Endothelial cell of umbilical vein (primary cell): ENCODE measurements around the gene HLA-DPB1. TPM values are rescaled to one million over a fixed set of nuclear protein-coding genes. Genes with fewer than 3 reads are reported as not detected.

Experiments used
- BruUV-seq: library from RNA; stranded (reverse); fragments of 400-500 nt; replicated peaks from 2 replicates; lab custom pipeline; 2021; lab: Mats Ljungman, UMichigan
- CTCF ChIA-PET: fragments of 300-600, 350-600 bp; sonication (Branson Sonifier 250); formaldehyde crosslinking; loops from one replicate; lab custom pipeline; 2021; ENCODE audit warnings: antibody characterized with exemption, inconsistent platforms; lab: Charles Lee
- POLR2A ChIA-PET: fragments of 300-600, 350-600 bp; sonication (Branson Sonifier 250); formaldehyde crosslinking; loops from one replicate; lab custom pipeline; 2021; ENCODE audit warnings: antibody characterized with exemption, inconsistent platforms; lab: Charles Lee
- DNase-seq: peaks from one replicate; pipeline ENCODE4 v3.0.0-alpha.2; 2011; ENCODE audit warnings: low read depth, low spot score
- FAIRE-seq: peaks from 2 replicates; lab custom pipeline; 2011; peaks lifted over from hg19 to GRCh38; lab: Jason Lieb, UNC
- H2AFZ ChIP-seq: 2 replicates; pipeline ENCODE4 v1.6.0; 2012; ENCODE audit warnings: low read depth, low read length, control low read depth, inconsistent platforms
- H3K27ac ChIP-seq: 2 replicates; pipeline ENCODE4 v1.5.1; 2011; ENCODE audit warnings: low read depth, mild to moderate bottlenecking, control low read depth, low read length, moderate library complexity; ENCODE audit not compliant: insufficient read depth
- H3K27me3 ChIP-seq, 2 experiments: 2 replicates each; pipeline versions ENCODE4 v1.6.0 to v1.6.1; 2011; ENCODE audit warnings: low read length in 2 of 2, mixed read lengths in 1 of 2; ENCODE audit not compliant: control insufficient read depth in 2 of 2, insufficient read depth in 2 of 2
- H3K36me3 ChIP-seq, 2 experiments: 2 replicates in 1 of 2; 3 replicates in 1 of 2; pipeline ENCODE4 v1.5.1; 2011; ENCODE audit warnings: low read length in 2 of 2, mild to moderate bottlenecking in 1 of 2, moderate library complexity in 1 of 2; ENCODE audit not compliant: control insufficient read depth in 2 of 2, insufficient read depth in 2 of 2; ENCODE audit errors: extremely low read depth in 1 of 2
- H3K4me1 ChIP-seq: 3 replicates; pipeline ENCODE4 v1.5.1; 2011; ENCODE audit warnings: mild to moderate bottlenecking, low read length; ENCODE audit not compliant: control insufficient read depth, insufficient read depth; ENCODE audit errors: extremely low read depth
- H3K4me2 ChIP-seq: 2 replicates; pipeline ENCODE4 v1.6.1; 2011; ENCODE audit warnings: low read length, control low read depth, mixed read lengths; ENCODE audit not compliant: insufficient read depth
- H3K4me3 ChIP-seq, 3 experiments: fragments of 200-600 bp in 1 of 3; sonication (generic), shearing (Covaris generic) in 1 of 3; replicated peaks in 1 of 3; 2 replicates each; pipeline ENCODE4 v1.5.1; 2011 to 2016; ENCODE audit warnings: control low read depth in 3 of 3, low read length in 3 of 3, mild to moderate bottlenecking in 2 of 3, inconsistent platforms in 1 of 3, low read depth in 1 of 3, moderate library complexity in 1 of 3; ENCODE audit not compliant: insufficient read depth in 1 of 3
- H3K79me2 ChIP-seq: 2 replicates; pipeline ENCODE4 v1.6.0; 2012; ENCODE audit warnings: low read length, inconsistent platforms; ENCODE audit not compliant: control insufficient read depth, insufficient read depth
- H3K9ac ChIP-seq: replicated peaks from 2 replicates; pipeline ENCODE3; 2011; ENCODE audit warnings: low read length, control low read depth; ENCODE audit not compliant: insufficient read depth; ENCODE audit errors: extremely low read depth
- H3K9me1 ChIP-seq: replicated peaks from 3 replicates; pipeline ENCODE4 v1.6.0; 2011; ENCODE audit warnings: mild to moderate bottlenecking, low read length; ENCODE audit not compliant: control insufficient read depth, insufficient read depth; ENCODE audit errors: extremely low read depth
- H3K9me3 ChIP-seq: replicated peaks from 2 replicates; pipeline ENCODE4 v1.5.1; 2012; ENCODE audit warnings: low read length, inconsistent platforms; ENCODE audit not compliant: control insufficient read depth, insufficient read depth
- H4K20me1 ChIP-seq: replicated peaks from 2 replicates; pipeline ENCODE3; 2011; ENCODE audit warnings: mild to moderate bottlenecking, low read length; ENCODE audit not compliant: control insufficient read depth, insufficient read depth; ENCODE audit errors: extremely low read depth
- EZH2 ChIP-seq: IDR thresholded peaks from 2 replicates; pipeline ENCODE4 v1.6.1; 2012; ENCODE audit warnings: borderline replicate concordance, low read depth, mild to moderate bottlenecking, moderate library complexity, low read length, inconsistent platforms; ENCODE audit not compliant: severe bottlenecking
- FOS ChIP-seq: IDR thresholded peaks from 2 replicates; pipeline ENCODE4 v1.6.1; 2011; ENCODE audit warnings: mild to moderate bottlenecking, low read length, moderate library complexity, borderline replicate concordance; ENCODE audit not compliant: insufficient read depth
- GATA2 ChIP-seq: IDR thresholded peaks from 2 replicates; pipeline ENCODE4 v1.7.0; 2011; ENCODE audit warnings: low read depth, mild to moderate bottlenecking, moderate library complexity, mixed read lengths, low read length; ENCODE audit not compliant: insufficient read length, insufficient read depth
- JUN ChIP-seq: IDR thresholded peaks from 2 replicates; pipeline ENCODE4 v1.6.1; 2011; ENCODE audit warnings: borderline replicate concordance, low read depth; ENCODE audit not compliant: insufficient read length, insufficient read depth
- MYC ChIP-seq: IDR thresholded peaks from one replicate; pipeline ENCODE4 v1.6.1; 2011; ENCODE audit warnings: mild to moderate bottlenecking, low read depth, low read length
- POLR2A ChIP-seq: IDR thresholded peaks from 2 replicates; pipeline ENCODE4 v1.6.1; 2012; ENCODE audit warnings: low read depth, mild to moderate bottlenecking, control low read depth, low read length
- POLR2AphosphoS5 ChIP-seq: IDR thresholded peaks from 2 replicates; pipeline ENCODE4 v1.6.1; 2012; ENCODE audit warnings: low read depth, mild to moderate bottlenecking, control low read depth, low read length, moderate library complexity; ENCODE audit not compliant: insufficient read depth
- dilution Hi-C: fragments of 300-500 bp; cut with MboI; formaldehyde crosslinking; loops from one replicate; pipeline ENCODE4 v1.15.0; 2019; ENCODE audit warnings: low sequenced_read_pairs; ENCODE audit not compliant: extremely low pct_ligation_motif_present
- intact Hi-C: fragments of 100-400 bp; cut with micrococcal nuclease; formaldehyde crosslinking; loops from one replicate; pipeline ENCODE4 v1.10.0; 2022
- polyA plus RNA-seq, 4 experiments: library from polyadenylated mRNA; depleted of rRNA in 3 of 4; stranded (reverse) in 3 of 4; unstranded in 1 of 4; fragments of >200 nt; gene quantifications; 2 replicates each; pipeline versions ENCODE4 v1.2.1 to v1.2.3, GENCODE V29; 2011 to 2012; ENCODE audit warnings: missing spikeins in 1 of 4
- total RNA-seq: library from RNA; stranded (reverse); gene quantifications from 2 replicates; pipeline ENCODE4 v1.2.3, GENCODE V29; 2021
- TF ChIP-seq, protein P1 (sequence below): IDR thresholded peaks from 2 replicates; pipeline ENCODE4 v1.6.1; 2011; ENCODE audit not compliant: insufficient read depth, insufficient read length
- TF ChIP-seq, protein P2 (sequence below), 2 donors: IDR thresholded peaks; 1 replicate in 1 of 2; 2 replicates in 1 of 2; pipeline ENCODE4 v1.5.1; 2011; ENCODE audit warnings: low read length in 2 of 2, mild to moderate bottlenecking in 2 of 2, moderate library complexity in 2 of 2, control low read depth in 1 of 2, inconsistent platforms in 1 of 2, low read depth in 1 of 2; ENCODE audit not compliant: insufficient read depth in 1 of 2; ENCODE audit errors: extremely low read depth in 1 of 2

The HLA-DPB1 gene
- total and polyA plus RNA-seq, 2 donors (not counting 3 experiments of a cell fraction or from before 2014, with no cell fraction given) = 2.3 to 38.0 TPM

DNA sequence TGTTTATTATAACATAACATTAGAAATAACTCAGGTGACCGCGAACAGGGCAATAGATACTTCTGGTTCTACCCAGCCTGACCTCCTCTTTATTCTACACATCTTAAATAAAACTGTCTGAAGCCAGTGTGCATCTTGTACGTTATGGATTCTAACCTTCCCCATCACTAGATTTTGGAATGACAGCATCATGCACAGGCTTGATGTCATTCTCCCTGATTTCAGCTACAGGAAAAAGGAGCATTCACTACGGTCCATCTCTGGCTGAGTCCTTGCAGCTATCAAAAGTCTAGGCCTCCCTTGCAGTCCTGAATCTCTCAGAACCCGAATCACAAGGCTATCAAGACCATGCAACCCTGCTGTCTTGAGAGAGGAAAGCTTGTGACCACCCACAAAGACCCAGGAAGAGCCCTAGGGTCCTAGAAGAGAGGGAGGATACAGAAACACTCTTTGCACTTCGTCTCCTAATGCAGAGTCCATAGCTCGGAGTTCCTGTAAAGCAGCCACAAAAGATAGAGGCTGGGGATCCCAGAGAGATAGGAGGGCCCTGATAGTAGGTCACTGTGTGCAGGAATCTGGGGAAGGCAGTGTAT is 3.2 kb upstream of the HLA-DPB1 start:
- intact Hi-C loops (no loop called here), dilution Hi-C loops (no loop called here)
- Histone ChIP-seq H3K9ac (no peak overlapping the region), H3K79me2 (no peaks in the 10 kb centered on the region), H3K9me1 (no peaks in the 10 kb centered on the region), H3K4me1 (no peaks in the 10 kb centered on the region), H3K4me2 (no peak overlapping the region), H3K4me3 (no peak overlapping the region), H3K27ac (no peak overlapping the region), H2AFZ (no peak overlapping the region), H3K36me3 (no peaks in the 10 kb centered on the region), H3K27me3 (no peaks in the 10 kb centered on the region), H3K9me3 (no peaks in the 10 kb centered on the region), H4K20me1 (no peaks in the 10 kb centered on the region)
- DNase-seq (no peak), FAIRE-seq (no peak)
- POLR2A ChIA-PET = interaction anchor here (0.6 kb wide), 1 partner anchor 78 kb away, joined by 3 read pairs; no protein-coding TSS in a partner anchor
- CTCF ChIA-PET = interaction anchor here (0.8 to 1.5 kb wide), 7 partner anchors 11 to 204 kb away, joined by 3 read pairs; no protein-coding TSS in a partner anchor
- TF ChIP-seq MYC (no peak), EZH2 (no peak), POLR2AphosphoS5 (no peak), JUN (no peak), FOS (no peak), POLR2A (no peak), GATA2 (no peak)
- TF ChIP-seq, protein P1, sequence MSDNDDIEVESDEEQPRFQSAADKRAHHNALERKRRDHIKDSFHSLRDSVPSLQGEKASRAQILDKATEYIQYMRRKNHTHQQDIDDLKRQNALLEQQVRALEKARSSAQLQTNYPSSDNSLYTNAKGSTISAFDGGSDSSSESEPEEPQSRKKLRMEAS = no peak
- TF ChIP-seq, protein P2, sequence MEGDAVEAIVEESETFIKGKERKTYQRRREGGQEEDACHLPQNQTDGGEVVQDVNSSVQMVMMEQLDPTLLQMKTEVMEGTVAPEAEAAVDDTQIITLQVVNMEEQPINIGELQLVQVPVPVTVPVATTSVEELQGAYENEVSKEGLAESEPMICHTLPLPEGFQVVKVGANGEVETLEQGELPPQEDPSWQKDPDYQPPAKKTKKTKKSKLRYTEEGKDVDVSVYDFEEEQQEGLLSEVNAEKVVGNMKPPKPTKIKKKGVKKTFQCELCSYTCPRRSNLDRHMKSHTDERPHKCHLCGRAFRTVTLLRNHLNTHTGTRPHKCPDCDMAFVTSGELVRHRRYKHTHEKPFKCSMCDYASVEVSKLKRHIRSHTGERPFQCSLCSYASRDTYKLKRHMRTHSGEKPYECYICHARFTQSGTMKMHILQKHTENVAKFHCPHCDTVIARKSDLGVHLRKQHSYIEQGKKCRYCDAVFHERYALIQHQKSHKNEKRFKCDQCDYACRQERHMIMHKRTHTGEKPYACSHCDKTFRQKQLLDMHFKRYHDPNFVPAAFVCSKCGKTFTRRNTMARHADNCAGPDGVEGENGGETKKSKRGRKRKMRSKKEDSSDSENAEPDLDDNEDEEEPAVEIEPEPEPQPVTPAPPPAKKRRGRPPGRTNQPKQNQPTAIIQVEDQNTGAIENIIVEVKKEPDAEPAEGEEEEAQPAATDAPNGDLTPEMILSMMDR (IDR thresholded peaks at IDR 0.05; ENCODE audit: extremely low read depth in 1 of 2, insufficient read depth in 1 of 2, low read depth in 1 of 2, low read length in 2 of 2) = no peak
- no TSS peak for BruUV-seq
